HG03442 (cell line): ENCODE measurements around the gene SH2D1A.
"Not testable (repeated sequence)": the region's sequence is repeated elsewhere in the genome, so short reads cannot be mapped to it uniquely, and the experiment has no call there.

Experiments used
- ATAC-seq: cut with Tn5 transposase; IDR thresholded peaks from one replicate; pipeline ENCODE4 v1.9.1; 2021; ENCODE audit warnings: mild to moderate bottlenecking, moderate library complexity; ENCODE audit not compliant: unreplicated experiment

SH2D1A gene

DNA sequence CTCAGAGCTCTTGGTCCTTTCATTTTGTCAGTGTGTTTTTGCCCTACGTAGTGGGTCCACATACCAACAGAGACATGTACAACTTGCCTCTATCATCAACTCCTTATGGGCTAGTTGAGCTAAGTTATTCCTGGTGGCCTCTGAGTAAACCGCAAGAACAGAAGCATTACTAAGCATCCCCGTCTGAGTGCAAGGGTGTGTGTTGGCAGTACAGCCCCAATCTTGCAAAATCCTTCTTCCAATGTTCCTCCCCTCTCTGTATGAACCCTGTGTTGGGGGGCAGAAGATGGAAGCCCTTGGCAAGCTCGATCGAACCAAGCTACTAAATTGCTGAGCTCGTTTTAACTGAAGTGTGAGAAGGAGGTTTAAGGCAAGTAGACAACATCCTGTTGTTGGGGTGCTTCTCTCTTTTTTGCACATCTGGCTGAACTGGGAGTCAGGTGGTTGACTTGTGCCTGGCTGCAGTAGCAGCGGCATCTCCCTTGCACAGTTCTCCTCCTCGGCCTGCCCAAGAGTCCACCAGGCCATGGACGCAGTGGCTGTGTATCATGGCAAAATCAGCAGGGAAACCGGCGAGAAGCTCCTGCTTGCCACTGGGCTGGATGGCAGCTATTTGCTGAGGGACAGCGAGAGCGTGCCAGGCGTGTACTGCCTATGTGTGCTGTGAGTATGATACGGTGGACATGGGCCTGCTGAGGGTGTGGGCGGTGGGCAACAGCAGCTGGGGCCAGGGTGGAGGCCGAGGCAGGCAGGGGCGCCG lies at the start of gene SH2D1A:
TSS of gene SH2D1A (plus strand) at position 447 of the 760 bp plus-strand sequence. CDS start at position 527, 80 bp downstream.
- ATAC-seq = no peak

- not testable (repeated sequence) for ATAC-seq
Observed at GRCh38 chrX:124299323-124299722, 47.0 kb upstream of the SH2D1A start.

DNA sequence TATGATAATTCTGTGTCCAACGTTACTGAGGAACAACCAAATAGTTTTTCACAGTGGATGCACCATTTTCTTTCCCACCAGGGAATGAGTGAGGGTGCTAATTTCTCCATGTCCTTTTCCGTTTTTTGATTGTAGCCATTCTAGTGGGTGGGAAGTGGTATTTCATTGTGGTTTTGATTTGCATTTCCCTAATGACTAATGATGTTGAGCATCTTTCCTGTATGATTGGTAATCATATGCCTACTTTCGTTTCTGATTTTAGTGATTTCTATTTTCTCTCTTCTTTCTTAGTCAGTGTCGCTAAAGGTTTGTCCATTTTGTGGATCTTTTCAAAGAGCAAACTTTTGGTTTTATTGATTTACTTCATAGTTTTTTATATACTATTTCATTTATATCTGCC lies 46.0 kb upstream of the SH2D1A start:
- no peak for ATAC-seq

DNA sequence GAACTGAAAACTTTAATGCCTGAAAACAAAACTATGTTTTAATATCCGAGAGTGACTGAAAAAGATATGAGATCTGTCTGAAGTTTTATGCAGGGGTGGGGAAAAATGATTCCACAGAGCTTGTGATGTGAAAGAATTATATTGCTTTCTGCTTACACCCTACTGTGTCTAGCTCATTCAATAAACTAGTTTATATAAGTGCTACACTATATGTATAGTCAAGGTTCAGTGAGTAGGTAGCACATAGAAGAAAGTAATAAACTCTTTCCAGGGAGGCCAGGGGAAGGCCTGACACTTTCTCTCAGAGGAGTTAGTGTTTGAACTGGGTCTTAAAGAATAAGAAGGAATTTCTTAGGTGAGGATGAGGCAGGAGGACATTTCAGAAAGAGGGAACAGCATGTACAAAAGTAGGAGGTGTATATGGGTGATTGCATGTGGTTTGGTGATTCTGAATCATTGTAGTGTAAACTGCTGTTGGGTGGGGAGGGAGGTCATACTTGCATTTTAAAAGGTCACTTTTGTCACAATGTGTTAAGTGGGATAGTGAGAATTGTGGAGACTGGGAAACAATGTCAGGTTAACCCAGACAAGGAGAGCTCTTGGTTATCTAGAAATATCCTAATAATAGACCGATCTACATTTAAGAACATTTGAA lies 39.0 kb upstream of the SH2D1A start:
- no peak for ATAC-seq

- ATAC-seq = no peak
Observed at GRCh38 chrX:124325732-124326131, 20.6 kb upstream of the SH2D1A start.

- no peak for ATAC-seq
Observed at GRCh38 chrX:124328765-124329164, 17.6 kb upstream of the SH2D1A start.

GRCh38 chrX:124332481-124333424 lies 13.6 kb upstream of the SH2D1A start, which contains the start of gene TEX13D:
Gene TEX13D, plus strand, starts transcription at chrX:124332660. Its CDS starts 258 bp downstream, at chrX:124332918.
- no peak for ATAC-seq

- ATAC-seq = no peak
Observed at GRCh38 chrX:124333862-124334261, 12.5 kb upstream of the SH2D1A start.

DNA sequence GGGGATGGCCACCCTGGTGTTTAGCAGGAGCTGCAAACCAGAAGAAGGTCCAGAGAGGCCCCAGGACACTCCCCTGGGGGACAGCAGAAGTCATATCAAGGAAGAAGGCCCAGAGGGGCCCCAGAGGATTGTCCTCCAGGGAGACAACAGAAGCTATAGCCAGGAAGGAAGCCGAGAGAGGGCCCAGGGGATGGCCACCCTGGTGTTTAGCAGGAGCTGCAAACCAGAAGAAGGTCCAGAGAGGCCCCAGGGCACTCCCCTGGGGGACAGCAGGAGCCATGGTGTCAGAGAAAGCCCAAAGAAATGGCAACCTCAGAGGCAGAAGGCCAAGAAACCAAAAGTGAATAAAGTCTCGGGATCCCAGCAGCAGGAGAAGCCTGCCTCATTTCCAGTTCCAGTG lies 11.8 kb upstream of the SH2D1A start:
- not testable (repeated sequence) for ATAC-seq

DNA sequence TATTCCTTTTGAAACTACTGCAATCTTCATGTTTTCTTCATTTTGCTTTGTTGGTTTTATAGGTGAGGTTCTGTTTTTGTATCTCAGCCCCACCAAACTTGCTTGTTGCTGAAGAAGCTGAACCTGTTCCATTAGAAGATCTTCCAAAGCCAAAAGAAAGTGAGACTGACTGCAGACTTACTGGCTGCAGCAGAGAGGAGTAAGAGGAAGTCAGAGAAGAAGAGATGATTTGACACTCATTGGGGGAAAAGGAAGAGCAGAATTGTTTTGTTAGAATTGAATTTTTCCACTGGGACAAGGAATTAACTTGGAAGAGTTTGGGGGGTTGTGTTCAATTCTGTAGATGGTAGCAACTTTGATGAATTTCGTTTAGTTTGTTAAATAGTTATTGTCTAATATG lies 10.8 kb upstream of the SH2D1A start:
- no peak for ATAC-seq

DNA sequence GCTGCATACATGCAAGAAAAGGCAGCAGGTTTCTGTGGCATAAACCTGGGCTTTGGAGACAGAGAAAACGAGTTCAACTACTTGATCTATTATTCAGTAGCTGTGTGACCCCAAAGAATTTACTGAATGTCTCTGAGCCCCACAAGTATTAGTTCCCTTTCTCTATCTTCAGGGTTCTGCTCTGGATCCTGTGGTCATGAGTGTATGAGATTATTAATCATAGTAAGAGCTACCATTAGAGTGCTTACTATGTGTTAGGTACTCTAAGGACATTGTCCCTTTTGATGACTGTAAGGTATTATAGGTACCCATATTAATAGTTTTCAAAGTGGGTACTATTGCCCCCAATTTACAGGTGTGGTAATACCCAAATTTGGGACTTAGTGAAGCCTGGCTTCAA lies 8.4 kb upstream of the SH2D1A start:
- ATAC-seq = no peak

GRCh38 chrX:124338733-124339514 lies 7.4 kb upstream of the SH2D1A start:
- ATAC-seq = no peak

DNA sequence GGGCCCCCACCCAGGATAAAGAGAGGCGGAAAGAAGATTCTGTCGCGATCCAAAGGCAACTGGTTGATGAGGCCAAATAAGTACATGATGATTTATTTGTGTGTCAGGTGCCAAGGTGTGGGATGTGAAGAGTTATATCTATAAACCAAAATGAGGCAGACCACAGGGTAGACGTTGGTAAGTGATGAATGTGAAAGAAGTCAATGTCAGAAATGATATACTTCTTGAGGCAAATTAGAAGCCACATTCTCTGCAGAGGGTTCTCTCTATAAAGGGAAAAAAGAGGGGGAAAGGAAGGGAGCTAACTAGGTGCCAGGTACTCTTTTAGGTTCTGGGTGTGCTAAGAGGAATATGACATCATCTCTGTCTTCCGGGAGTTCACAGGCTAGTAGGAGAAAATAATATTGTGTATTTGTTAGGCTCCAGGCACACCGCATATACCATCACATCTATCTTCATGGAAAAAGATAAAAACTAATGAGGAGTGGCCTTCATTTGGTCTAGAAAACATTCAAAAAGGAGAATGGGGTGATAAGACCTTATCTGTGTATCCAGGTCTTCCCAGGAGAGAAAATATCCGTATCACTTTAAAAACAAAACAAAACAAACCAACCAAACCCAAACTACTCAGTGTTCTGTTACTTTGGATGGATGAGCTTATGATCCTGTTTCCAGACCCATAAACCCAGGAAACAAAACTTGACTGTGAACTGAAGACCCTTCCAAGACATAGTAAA lies 4.8 kb upstream of the SH2D1A start:
- ATAC-seq = no peak

GRCh38 chrX:124342174-124342867 lies 4.0 kb upstream of the SH2D1A start:
- no peak for ATAC-seq

- ATAC-seq = no peak
Observed at GRCh38 chrX:124343016-124343415, 3.3 kb upstream of the SH2D1A start.

GRCh38 chrX:124344246-124344645 lies 2.1 kb upstream of the SH2D1A start:
- ATAC-seq = no peak

- ATAC-seq = no peak
Observed at GRCh38 chrX:124346877-124347241, 496 bp downstream of the SH2D1A start.

DNA sequence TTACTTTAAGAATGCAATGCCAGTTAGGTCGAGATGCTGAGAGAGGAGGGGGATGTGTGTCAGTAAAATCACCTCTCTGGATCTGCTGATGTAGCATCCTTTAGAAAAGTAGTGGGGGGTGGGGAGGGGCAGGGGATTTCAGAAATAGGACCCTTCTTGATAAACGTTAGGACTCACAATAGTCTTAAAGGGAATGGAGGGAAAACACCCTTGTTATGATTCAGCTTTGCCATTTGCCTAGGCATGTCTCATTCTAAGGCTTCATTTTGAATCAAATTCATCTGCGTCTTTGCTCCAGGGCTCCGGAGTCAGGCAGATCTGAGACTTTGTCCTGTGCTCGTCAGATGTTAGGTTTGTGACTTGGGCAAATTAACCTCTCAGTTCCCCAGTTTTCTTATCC lies 879 bp downstream of the SH2D1A start:
- ATAC-seq = no peak

- no peak for ATAC-seq
Observed at GRCh38 chrX:124348182-124348581, 1.8 kb downstream of the SH2D1A start.
